Right hindlimb (tissue), 1 donor: Measurements from ENCODE around the gene BTLA.
"Not testable (repeated sequence)": the region's sequence is repeated elsewhere in the genome, so short reads cannot be mapped to it uniquely, and the experiment has no call there.

Source experiments
- DNase-seq: peaks from one replicate; pipeline ENCODE4 v3.0.0-alpha.2; 2018

The BTLA gene

DNA sequence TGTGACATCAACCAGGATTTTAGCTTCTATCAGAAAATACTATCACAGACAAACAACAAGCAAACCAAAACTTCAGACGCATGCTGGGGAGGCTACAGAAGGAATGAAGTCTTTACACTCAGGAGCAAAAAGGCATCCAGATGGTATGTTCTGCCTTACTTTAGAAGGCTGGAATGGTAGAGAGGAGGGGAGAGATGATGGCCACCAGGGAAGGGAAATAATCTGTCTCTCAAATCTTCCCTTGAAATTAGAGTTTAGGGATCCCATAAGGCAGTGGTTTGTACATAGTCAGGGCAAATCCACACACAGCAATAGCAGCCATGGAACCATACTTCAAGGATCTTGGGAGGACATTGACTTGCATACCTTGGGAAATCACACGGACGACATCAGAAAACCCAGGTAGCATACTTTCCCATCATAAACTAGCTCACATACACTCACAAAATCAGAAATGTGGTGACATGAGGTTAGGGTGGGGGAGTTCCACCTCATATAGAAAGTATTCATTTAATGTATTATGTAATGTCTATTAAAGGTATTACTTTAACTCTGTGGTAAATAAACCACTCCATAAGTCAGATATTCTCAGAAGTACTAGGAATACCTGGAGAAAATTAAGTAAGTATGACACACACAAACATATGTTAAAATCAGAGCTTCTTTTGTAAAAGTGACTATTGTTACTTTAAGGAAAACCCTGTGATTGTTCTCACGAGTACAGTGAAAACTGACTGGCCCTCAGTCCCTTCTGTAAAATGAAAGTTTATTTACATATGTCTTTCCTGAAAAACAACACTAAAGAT is 9.4 kb downstream of the BTLA start:
- DNase-seq: no peak

DNA sequence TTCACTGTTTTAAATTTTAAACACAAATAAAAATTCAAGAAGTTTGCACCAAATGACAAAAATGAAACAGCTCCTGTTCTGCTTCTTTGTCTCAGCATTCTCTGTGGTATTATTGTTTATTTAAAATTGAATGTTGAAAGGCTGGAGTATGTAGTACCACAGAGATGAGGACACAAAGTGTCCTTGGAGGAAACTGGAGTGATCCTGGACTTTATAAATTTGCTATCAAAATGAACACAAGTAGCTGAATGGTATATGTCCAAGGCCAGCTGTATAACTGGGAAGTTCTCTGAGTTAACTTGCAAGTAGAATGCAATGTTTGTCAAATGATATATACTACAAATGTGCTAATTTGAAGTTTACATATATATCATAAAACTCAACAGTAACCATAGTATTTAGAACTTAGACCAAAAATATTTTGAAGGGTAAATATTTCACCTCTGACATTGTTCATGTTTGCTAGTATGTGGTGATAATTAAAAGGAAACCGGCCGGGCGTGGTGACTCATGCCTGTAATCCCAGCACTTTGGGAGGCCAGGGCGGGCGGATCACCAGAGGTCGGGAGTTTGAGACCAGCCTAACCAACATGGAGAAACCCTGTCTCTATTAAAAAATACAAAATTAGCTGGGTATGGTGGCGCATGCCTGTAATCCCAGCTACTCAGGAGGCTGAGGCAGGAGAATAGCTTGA is 12.3 kb downstream of the BTLA start:
- no peak for DNase-seq

DNA sequence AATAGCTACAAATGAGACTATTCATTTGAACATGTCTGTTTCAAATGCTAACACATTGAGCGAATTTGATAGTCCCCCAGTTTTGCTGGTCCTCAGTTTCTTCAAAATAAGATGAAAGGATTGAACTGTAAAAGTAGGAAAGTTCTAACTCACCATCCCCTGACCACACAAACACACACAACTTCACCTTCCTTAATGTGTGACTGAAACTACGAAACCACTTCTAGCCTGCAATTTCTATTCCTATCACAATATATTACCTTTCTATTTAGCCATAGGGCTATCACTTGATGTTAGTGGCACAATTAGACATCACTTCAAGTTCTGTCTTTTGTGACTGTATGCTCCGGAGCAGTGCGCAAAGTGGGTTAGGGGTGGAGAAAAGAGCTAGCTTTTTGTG is 14.9 kb downstream of the BTLA start:
- no peak for DNase-seq

DNA sequence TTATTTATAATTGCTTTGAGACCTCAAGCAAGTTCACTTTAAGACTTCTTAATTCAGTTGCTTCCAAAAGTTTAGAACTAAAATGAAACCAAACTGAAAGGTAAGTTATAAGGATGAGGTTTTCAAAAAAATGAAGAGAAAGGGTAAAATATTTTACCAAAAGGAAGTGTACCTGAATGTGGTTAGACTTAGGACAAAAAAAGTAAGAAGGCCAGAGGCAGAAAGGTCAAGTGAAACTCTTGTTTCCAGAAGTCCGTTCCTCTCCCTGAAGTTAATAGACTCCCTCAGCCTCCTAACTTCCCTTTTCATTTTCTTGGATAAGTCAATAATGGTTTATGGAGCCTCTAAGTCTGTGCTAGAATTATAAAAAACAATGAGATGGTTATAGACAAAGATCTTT is 16.6 kb downstream of the BTLA start:
- no peak for DNase-seq

DNA sequence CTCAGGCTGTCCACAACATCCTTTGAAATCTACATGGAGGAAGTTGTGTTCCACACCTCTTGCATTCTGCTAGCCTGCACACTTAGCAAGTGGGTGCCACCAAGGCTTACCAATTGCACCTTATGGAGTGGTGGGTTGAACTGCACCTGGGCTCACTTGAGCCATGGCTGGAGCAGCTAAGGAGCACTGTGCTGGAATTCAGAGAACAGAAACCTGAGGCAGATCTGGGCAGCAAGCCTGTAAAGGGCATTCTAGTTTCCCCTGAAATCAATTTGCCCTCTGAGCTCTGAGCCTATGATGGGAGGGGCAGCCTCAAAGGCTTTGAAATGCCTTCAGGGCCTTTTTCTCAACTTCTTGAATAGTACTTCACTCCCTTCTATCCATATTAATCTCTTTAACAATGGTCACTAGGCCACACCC is 18.0 kb downstream of the BTLA start:
- DNase-seq: no peak

DNA sequence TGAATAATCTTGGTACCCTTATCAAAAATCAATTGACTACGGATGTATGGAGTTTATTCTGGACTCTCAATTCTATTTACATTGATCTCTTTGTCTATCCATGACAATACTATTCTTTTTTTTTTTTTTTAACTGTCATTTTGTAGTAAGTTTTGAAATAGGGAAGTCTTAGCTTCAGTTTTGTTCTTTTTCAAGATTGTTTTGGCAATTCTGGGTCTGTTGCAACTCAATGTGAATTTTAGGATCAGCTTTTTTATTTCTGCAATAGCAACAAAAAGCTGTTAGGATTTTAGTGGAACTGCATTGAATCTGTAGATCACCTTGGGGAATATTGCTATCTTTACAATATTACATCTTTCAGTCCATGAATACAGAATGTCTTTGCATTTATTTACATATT is 21.4 kb downstream of the BTLA start:
- no peak for DNase-seq

DNA sequence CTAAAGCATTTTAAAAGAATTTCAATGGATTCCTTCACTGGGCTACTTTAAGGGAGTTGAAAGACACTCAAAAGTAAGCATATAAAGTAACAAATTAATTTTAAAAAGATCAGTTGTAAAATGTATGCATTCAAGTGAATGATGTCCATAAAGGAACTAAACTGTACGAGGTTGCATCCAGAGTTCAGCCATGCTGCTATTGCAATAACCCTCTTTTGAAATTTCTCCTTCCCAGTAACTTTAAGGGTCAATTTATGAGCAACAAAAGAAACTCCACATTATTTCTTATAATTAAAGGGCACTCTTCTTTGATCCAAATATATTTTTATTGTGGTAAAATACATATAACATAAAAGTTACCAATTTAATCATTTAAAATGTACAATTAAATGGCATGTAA is 22.9 kb downstream of the BTLA start:
- no peak for DNase-seq

DNA sequence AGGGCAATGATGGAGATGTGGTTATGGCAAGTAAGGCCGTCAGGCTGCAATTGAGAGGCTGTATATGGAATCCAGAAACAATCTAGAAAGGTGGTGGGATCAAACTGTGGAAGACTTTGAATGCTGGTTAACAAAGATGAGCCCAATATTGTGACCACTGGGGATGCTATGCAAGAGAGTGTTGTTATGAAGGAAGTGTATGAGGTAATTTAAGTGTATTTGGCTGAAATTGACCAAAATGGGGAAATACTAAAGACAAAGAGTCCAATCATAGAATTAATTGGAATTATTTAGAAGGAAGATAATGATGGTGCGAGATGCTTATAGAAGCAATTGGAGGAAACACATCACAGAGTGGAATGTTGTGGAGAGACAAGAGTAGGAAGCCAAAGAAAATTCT is 24.5 kb downstream of the BTLA start:
- no peak for DNase-seq

DNA sequence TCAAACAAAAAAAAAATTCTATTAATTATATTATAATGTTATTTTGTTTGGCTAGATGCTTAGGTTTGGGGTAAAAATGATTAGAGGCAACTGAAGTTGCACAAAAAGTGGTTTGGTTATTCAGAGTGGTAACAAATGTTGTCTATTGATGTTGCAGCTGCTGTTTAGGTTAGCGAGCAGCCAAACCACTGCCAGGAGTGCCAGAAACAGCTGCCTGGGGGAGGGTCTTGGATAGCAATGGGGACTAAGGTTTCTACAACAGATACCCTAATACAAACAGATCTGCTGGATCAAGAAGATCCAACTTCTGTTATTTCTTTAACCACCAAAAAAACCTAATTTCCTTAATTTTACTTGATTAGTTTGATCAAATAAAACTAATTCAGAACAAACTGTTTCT is 26.6 kb downstream of the BTLA start:
- DNase-seq: peak; percentile 49

DNA sequence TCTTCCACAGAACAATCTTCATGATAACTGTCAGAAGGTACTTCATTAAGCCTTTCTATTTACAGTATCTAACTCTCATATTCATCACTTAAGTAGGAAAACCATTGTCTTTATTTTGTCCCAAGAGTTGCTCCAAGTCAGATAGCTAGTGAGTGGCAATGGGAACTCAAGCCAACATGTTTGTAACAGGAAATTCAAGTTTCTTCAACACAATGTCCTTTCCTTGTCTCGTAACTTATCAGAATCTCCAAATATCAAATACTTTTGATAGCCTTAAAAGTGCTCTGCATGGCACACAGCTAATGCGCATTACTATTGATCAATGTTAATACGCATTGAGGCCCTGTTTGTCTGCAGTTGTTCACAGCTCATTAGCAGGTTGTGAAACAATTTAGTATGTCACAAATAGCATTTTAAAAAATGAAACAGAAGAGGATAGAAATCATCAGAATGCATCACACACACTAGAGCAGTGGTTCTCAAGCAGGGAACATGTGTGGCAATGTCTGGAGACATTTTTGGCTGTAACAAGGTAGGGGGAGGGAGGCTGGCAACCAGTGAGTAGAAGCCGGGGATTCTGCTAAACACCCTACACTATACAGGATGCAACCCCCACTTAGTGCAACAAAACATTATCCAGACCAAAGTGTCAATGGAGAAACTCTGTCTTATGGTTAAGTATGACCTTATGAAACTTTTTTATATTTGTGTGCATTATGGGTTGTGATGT is 27.5 kb downstream of the BTLA start:
- DNase-seq: no peak

DNA sequence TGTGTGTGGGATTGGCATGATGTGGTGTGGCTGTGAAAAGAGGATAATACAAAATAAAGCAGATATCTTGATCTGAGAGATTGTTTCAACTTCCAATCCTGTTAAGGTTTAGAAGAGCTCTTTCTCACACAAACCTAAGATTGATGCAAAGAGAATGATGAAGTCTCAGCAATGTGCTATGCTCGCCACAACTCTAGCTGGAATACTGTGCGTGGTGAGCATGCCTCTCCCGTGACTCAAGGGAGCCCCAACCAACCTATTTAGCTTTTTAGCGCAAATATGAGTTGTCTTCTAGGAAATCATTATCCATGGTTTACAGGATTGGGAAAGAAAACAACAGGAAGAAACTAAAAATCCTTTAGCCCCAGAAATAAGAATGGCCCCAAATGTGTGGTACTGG is 28.5 kb downstream of the BTLA start:
- no peak for DNase-seq

DNA sequence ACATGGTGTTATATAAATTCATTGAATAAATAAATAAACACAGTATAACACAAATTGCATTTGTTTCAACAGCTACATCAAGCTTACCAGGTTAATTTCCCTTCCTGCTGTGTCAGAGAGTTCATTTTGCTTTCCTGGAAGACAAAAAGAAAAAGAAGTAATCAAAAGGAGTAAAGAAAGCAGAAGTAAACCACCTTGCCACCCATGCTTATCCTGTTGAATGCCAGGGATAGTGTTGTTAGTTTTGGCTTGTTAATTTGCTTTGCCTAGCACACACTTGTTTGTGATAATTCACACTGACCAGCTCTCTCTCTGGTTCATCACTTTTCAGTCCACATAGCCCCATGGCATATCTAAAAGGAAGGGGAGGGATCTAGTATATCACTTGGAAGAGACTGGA is 29.6 kb downstream of the BTLA start:
- DNase-seq: no peak

DNA sequence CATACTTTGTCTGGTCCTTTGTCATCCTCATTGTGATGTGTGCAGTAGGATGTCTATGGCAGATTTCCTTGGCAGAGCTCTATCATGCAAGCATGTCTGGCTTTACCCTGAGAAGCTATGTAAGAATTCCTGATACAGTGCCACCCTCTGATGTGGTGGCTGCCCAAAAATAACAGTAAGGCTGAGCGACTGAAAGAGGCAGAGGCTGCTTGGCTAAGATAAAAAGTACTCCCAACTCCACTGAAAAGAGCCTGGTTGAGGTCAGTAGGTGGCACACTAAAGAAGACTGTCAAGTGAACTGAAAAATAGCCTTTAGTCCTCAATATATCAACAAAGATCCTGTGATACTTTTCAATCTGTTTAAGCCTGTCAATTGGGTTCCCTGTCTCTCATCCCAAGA is 31.7 kb downstream of the BTLA start:
- DNase-seq: no peak

DNA sequence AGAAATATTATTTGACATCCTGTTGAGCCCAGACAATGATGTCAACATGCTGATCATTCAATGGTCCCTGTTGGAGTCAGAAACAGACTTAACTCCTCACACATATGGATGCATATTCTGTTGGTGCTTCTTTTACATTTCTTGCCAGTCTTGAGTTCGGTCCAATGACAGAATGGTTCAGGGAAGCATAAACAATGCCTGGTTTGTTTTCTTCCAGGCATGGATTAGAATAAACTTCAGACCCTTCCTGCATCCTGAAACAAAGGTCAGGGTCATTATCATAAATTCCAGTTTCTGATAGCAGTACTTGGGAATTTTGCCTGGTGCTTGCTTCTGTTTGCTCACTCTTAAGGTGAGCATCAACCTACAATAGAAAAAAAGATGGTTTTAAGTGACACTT is 33.3 kb downstream of the BTLA start:
- no peak for DNase-seq

DNA sequence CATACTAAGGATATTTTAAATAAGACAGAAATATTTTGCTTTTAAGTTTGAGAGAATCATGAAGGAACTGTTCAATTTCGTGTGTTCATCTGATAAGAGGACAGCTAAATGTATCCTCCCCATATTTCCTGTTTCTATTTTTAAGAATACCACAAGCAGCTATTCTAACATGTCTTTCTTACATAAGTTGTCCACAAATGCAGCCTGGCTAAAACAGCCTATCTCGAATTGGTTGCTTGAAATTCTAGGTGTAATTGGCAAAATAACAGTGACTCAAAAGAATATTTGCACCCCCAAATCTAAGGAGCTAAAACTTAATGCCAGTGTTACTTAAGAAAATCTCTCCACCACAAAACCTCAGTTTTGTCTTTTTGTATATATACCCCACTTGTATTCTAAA is 35.0 kb downstream of the BTLA start:
- DNase-seq: no peak

DNA sequence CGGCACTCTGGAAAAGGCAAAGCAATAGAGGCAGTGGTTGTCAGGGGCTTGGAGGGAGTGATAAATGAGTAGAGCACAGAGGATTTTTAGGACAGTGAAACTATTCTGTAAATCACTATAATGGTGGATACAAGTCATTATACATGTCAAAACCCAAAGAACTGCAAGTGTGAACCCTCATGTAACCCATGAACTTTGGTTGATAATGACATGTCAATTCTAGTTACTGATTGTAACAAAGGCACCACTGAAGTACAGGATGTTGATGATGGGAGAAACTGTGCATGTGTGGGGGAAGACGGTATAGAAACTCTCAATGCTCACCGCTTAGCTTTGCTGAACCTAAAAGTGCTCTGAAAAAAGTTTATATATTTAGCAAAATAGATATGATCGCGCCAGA is 36.0 kb downstream of the BTLA start:
- no peak for DNase-seq

DNA sequence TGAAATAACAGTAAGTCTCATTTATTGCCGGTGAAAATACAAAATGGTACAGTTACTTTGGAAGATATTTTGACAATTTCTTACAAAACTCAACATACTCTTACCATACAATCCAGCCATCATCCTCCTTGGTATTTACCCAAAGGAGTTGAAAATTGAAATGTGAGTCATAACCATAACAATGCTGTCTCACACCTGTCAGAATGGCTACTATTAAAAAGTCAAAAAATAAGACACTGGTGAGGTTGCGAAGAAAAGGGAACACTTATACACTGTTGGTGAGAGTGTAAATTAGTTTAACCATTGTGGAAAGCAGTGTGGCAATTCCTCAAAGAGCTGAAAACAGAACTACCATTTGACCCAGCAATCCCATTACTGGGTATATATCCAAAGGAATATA is 37.5 kb downstream of the BTLA start:
- not testable (repeated sequence) for DNase-seq

DNA sequence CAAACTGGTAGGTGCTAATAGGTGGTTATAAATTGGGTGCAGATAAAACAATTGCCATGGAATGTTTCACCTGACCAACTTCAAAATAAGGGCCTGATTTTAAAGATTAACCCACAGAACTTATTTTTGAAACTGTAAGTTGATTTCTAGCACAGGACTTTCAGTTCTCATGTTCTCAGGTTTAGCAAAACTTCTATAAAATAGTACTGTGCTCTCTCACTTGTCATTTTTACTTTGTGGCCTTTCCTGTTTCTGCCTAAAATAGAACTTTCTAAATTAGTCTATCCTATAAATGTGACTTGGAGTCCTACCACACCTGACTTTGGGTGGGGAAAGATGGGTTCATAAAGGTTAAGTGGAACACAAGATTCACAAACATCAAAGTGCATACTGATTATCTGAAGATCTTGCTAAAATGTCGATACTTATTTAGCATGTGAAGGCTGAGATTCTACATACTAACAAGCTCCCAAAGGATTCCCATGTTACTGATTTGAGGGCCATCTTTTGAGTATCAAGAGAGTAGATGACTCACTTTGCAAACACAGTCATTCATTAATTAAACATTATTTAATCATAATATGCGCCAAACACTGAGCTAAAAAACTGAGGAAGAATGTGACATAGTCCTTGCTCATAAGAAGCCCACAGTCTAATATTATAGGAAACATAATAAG is 38.6 kb downstream of the BTLA start:
- no peak for DNase-seq

DNA sequence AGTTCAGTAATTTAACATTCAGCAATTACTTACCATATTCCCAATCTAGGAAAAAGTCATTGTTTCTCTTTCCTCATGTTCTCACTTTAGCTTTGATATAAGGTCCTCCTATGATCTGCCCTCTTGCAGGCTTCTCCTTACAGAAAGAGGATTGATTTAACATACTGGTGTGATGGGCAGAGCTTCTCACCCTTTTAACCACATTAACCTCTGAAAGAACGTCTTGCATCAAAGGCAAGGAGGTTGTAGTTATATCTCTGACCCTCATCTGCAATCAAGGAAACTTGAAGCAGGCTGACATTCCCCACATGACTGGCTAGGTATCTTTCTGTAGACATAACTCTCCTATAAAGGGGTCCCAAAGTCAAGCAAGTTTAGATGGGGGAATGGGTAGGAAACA is 39.5 kb downstream of the BTLA start:
- no peak for DNase-seq

DNA sequence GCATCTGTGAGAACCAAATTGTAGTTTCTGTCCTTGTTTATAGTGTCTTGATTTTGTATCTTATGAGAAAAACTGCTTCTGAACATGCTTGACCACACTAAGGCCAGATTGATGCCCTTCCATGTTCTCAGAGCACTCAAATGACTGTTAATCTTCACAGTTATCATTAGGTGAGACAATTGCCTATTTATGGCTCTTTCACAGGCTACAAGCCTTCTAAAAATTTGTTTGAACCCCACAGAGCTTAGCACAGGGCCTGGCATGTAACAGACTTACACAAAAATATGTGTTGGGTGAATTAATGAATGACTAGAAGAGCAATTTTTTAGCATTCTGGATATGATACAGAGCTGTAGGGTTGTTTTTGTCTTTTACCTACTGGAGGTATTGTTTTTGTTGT is 43.1 kb downstream of the BTLA start:
- DNase-seq: no peak

DNA sequence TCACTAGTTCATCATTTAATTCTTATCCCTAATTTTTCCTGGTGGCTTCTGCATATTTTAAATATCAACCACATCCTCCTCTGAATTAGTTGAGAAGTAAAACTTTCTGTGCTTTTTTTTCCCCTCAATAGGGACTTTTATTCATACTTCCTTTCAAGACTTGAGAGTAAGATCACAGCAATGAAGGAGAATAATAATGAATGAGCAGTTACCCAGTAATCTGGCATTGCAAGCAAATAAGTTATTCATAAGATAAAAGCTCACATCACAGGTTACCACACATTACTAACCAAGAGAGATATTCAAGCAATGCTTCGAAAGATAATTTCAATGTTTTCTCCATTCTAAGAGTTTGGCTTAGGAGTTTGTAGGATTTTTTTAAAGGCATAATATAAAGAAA is 50.3 kb downstream of the BTLA start:
- no peak for DNase-seq

DNA sequence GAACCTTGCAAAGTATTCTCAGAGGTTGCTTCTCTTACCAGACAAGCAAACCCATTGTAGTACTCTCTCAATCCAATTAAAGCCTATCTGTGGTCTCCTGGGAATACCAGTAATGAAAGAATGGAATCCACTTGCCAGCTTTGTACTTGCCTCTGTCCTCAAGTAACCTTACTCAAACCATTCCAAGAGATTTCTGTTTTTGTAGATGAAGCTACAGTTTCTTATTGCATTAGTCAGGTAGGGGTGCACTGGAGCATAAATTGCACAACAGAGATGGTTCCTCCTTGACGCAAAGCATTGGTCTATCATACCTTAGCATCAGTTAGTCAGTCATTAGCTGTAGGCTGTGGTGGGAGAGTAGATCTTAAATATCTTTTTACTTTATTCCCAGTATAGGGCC is 52.9 kb downstream of the BTLA start:
- DNase-seq: no peak

DNA sequence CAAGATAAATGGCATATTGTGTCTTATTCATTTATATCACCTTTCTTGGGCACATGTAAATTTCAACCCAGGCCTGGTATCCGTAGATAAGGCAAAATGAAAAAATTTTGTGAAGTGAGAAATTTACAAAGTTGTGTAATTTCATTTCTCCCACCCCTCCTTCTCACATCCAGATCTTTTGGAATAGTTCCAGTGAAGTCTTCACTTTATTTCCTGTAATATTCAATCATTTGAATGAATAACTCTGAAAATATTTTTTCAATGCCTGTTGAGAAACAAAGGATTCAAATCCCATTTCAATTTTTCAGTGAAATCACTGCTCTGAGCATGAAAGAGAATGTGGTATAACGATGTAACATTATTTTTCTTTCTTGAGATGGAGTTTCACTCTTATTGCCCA is 53.4 kb downstream of the BTLA start:
- no peak for DNase-seq
